NB4 (cell line): Measurements from ENCODE around the gene CDKN2A.

ENCODE experiments used
- DNase-seq: peaks from one replicate; pipeline ENCODE4 v3.0.0; 2010; ENCODE audit warnings: low read depth
- H3K4me3 ChIP-seq: one replicate; pipeline ENCODE4 v1.5.1; 2011; ENCODE audit warnings: mild to moderate bottlenecking, low read depth, low read length, moderate library complexity
- MYC ChIP-seq: IDR thresholded peaks from 2 replicates; pipeline ENCODE4 v1.6.1; 2011; ENCODE audit warnings: low read depth, low read length
- POLR2A ChIP-seq: IDR thresholded peaks from 2 replicates; pipeline ENCODE4 v1.6.1; 2011; ENCODE audit warnings: mild to moderate bottlenecking; ENCODE audit not compliant: insufficient read length; ENCODE audit errors: extremely low read depth
- TF ChIP-seq, protein P1 (sequence below): IDR thresholded peaks from one replicate; pipeline ENCODE4 v1.5.1; 2012; ENCODE audit warnings: low read depth, low read length
- TF ChIP-seq, protein P2 (sequence below): IDR thresholded peaks from 2 replicates; pipeline ENCODE4 v1.6.1; 2011; ENCODE audit warnings: low read depth, low read length

The CDKN2A gene

DNA sequence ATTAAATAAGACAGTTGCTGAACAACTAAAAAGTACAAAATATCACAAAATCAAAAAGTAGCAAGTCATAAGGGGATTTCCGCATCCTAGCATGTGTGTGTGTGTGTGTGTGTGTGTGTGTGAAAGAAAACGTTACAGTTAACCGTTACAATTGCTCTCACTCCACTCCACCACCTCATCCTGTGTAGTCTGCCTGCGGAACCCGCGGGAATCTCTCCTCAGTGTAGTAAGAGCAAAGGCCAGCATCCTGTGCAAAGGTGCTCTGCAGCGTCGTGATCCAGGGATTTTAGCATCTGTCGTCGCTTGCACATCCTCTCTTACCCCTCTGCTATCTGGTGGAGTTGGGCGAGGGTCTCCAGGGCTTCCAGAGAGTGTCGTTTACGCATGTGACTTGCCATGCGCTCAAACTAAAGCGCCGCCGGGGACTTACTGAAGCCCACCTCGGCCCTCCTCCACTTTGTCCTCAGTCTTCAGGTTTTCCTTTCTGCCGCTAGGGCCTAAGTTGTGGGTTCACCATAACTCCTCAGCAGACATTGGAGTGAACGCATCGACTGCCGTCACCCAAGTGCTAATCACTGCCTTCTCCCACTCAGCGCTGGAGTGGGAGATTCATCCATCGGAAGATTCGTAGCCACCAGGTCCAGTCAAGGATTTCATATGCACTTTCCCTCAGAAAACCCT is 11.0 kb upstream of the CDKN2A start:
- TF ChIP-seq, protein P1, sequence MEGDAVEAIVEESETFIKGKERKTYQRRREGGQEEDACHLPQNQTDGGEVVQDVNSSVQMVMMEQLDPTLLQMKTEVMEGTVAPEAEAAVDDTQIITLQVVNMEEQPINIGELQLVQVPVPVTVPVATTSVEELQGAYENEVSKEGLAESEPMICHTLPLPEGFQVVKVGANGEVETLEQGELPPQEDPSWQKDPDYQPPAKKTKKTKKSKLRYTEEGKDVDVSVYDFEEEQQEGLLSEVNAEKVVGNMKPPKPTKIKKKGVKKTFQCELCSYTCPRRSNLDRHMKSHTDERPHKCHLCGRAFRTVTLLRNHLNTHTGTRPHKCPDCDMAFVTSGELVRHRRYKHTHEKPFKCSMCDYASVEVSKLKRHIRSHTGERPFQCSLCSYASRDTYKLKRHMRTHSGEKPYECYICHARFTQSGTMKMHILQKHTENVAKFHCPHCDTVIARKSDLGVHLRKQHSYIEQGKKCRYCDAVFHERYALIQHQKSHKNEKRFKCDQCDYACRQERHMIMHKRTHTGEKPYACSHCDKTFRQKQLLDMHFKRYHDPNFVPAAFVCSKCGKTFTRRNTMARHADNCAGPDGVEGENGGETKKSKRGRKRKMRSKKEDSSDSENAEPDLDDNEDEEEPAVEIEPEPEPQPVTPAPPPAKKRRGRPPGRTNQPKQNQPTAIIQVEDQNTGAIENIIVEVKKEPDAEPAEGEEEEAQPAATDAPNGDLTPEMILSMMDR: no peak
- TF ChIP-seq POLR2A: no peak
- TF ChIP-seq, protein P2, sequence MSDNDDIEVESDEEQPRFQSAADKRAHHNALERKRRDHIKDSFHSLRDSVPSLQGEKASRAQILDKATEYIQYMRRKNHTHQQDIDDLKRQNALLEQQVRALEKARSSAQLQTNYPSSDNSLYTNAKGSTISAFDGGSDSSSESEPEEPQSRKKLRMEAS: no peak
- no peak for TF ChIP-seq MYC
- no peak for DNase-seq
- H3K4me3 ChIP-seq: no peak overlapping the region

DNA sequence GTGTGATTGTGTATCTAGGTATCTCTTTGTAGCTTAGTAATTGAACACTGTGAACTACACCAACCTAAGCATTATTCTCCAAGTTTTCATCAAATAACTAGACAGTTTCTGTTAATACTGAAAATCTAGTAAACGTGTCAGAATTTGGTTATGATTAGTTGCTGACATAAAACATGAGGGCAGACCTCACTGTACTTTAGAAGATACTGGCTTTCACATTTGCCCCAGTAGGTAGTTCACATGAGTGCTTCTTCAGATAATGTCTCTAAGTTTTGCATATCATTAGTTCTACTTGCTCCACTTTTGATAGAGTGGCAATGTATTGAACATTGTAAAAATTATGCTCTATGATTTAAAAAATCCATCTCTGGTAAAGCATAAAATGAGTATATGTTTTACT is 7.8 kb upstream of the CDKN2A start:
- no peak for DNase-seq
- no peak for TF ChIP-seq MYC
- TF ChIP-seq, protein P2: no peak
- no peak overlapping the region for H3K4me3 ChIP-seq

DNA sequence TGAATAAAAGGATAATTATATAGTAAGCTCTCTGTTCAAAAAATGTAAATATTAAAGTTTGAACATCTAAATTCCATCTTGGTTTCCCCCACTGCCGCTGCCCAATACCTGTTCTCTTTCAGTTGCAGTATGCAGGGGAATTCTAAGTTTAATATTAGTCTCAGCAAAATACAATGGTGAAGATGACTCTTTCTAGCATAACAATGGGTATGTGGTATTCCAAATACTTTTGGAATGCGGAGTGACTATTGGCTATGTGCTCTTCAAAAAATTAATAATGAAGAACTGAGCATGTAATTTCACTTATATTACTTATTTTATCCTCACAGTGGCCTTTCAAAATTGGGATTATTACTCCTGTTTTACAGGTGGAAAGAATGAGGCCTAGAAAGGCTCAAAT is 3.8 kb upstream of the CDKN2A start:
- DNase-seq: no peak
- TF ChIP-seq, protein P1: no peak
- no peak for TF ChIP-seq MYC
- TF ChIP-seq, protein P2: no peak
- TF ChIP-seq POLR2A: no peak
- no peak overlapping the region for H3K4me3 ChIP-seq

DNA sequence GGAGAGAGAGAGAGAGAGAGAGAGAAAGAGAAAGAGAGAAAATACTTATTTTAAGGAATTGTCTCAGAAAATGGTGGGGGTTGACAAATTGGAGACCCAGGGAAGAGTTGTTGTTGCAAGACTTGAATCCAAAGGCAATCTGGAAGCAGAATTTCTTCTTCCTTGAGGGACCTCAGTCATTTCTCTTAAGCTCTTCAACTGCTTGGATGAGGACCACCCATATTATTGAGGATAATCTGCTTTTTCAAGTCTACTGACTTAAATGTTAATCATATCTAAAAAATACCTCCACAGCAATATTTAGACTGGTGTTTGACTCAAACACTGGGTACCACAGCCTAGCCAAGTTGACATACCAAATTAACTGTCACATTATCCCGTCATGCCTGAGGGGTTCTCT is 3.3 kb upstream of the CDKN2A start:
- H3K4me3 ChIP-seq: no peak overlapping the region
- no peak for DNase-seq
- TF ChIP-seq, protein P2: no peak
- TF ChIP-seq, protein P1: no peak
- TF ChIP-seq POLR2A: no peak
- TF ChIP-seq MYC: no peak

DNA sequence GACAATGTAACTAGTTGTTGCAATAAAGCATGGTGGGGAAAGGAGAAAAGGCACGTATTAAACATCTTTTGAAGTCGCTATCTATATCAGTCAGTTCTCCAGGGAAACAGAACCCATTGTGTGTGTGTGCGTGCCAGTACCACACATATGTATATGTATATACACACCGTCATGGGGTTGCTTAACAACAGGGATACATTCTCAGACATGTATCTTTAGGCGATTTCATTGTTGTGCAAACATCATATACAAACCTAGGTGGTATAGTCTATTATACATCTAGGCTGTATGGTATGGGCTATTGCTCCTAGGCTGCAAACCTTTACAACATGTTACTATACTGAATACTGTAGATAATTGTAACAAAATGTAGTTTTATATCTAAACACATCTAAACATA is 2.7 kb upstream of the CDKN2A start:
- DNase-seq: no peak
- no peak overlapping the region for H3K4me3 ChIP-seq
- TF ChIP-seq MYC (no peak), POLR2A (no peak)
- TF ChIP-seq, protein P2: no peak
- TF ChIP-seq, protein P1: no peak

DNA sequence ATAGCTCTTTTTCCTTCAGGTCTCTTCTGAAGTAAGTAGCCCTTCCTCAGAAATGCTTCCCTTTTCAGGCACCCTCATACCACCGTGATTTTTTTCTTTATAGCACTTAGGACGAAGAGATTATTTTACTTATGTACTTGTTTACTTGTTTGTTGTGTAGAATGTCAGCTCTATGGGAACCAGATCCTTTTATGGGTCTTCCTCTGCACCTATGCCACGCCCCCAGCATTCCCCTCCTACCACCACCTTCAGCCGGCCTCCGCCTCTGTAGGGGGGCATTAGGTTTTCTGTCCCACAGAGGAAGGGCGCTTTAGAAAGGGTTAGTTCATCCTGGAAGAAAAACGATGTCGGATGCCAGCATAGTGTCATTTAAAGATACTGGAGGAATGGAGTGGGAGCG is 2.2 kb upstream of the CDKN2A start:
- no peak for TF ChIP-seq POLR2A
- TF ChIP-seq, protein P2: no peak
- TF ChIP-seq, protein P1: no peak
- TF ChIP-seq MYC: no peak
- no peak for DNase-seq
- H3K4me3 ChIP-seq: no peak overlapping the region
